A549 treated with AZD9567 at 1 μM for 4 hours (cell line): ENCODE results near the gene TIMM22. TPM values are rescaled to one million over a fixed set of nuclear protein-coding genes. Genes with fewer than 3 reads are reported as not detected.

ENCODE experiments used
- total RNA-seq: library from RNA; stranded (reverse); fragments of 200-300 nt; extraction: Qiagen RNA extraction; gene quantifications from 5 replicates; pipeline ENCODE4 v1.2.3, GENCODE V29; 2022; ENCODE audit not compliant: insufficient read depth

TIMM22 gene
- 29.3 to 30.6 TPM (median 30.2 TPM) in 5 replicates for total RNA-seq

GRCh38 chr17:996554-997344, at the start of gene TIMM22:
Gene TIMM22 (plus strand): TSS chr17:997129. CDS start chr17:997143, 14 bp downstream.

GRCh38 chr17:979539-980405, 17.2 kb upstream of the TIMM22 start, which contains the start of gene NXN:
Gene NXN (minus strand): TSS chr17:979776.

Other genes starting within 250 kb of the TIMM22 start
- gene GEMIN4, start 244.9 kb upstream of the TIMM22 start, total RNA-seq, result 52.9 to 62.6 TPM (median 60.4 TPM) in 5 replicates
- gene GLOD4, start 214.8 kb upstream of the TIMM22 start, total RNA-seq, result 96.4 to 146 TPM (median 104 TPM) in 5 replicates
- 39.0 to 47.1 TPM (median 44.9 TPM) in 5 replicates for gene MRM3, start 214.8 kb upstream of the TIMM22 start, total RNA-seq
- 26.1 to 34.7 TPM (median 27.5 TPM) in 5 replicates for gene NXN, start 17.4 kb upstream of the TIMM22 start, total RNA-seq
- 97.6 to 120 TPM (median 113 TPM) in 5 replicates for gene ABR, start 182.9 kb downstream of the TIMM22 start, total RNA-seq